ENCODE measurements around the gene LETMD1.

The LETMD1 gene

GRCh38 chr12:51081421-51081820, 33.3 kb downstream of the LETMD1 start:
- no peak for TF ChIP-seq CTCF (IDR thresholded peaks at IDR 0.05; ENCODE audit: control insufficient read depth, insufficient read depth, low read depth, low read length, missing control alignments)
- no peak for DNase-seq (ENCODE audit: low read depth)
- H3K4me3 ChIP-seq (ENCODE audit: control insufficient read depth, low read depth, low read length) = no peak overlapping the region; the same call in 1 of the 2 replicates

- no peak for TF ChIP-seq CTCF (IDR thresholded peaks at IDR 0.05; ENCODE audit: control insufficient read depth, insufficient read depth, low read depth, low read length, missing control alignments)
- peak overlapping the region; percentile 89 for H3K4me3 ChIP-seq (ENCODE audit: control insufficient read depth, low read depth, low read length)
- no peak for DNase-seq (ENCODE audit: low read depth)
These were observed 34.5 kb downstream of the LETMD1 start for GRCh38 chr12:51082561-51083125.

GRCh38 chr12:51083126-51083833, 35.2 kb downstream of the LETMD1 start, which contains the start of gene CSRNP2:
Gene CSRNP2 (minus strand): TSS chr12:51083596. CDS start chr12:51076561, 7,035 bp downstream.
- TF ChIP-seq CTCF (IDR thresholded peaks at IDR 0.05; ENCODE audit: control insufficient read depth, insufficient read depth, low read depth, low read length, missing control alignments) = no peak
- peak; percentile 80 for DNase-seq (ENCODE audit: low read depth)
- peak within 1 kb of the TSS; percentile 89 for H3K4me3 ChIP-seq (ENCODE audit: control insufficient read depth, low read depth, low read length)

GRCh38 chr12:51085757-51086156, 37.6 kb downstream of the LETMD1 start:
- no peak for DNase-seq (ENCODE audit: low read depth)
- no peak overlapping the region for H3K4me3 ChIP-seq (ENCODE audit: control insufficient read depth, low read depth, low read length)
- TF ChIP-seq CTCF (IDR thresholded peaks at IDR 0.05; ENCODE audit: control insufficient read depth, insufficient read depth, low read depth, low read length, missing control alignments) = no peak

GRCh38 chr12:51086933-51087332, 38.8 kb downstream of the LETMD1 start:
- TF ChIP-seq CTCF (IDR thresholded peaks at IDR 0.05; ENCODE audit: control insufficient read depth, insufficient read depth, low read depth, low read length, missing control alignments) = no peak
- no peak for DNase-seq (ENCODE audit: low read depth)

GRCh38 chr12:51087818-51088217, 39.7 kb downstream of the LETMD1 start:
- DNase-seq (ENCODE audit: low read depth) = no peak
- no peak overlapping the region for H3K4me3 ChIP-seq (ENCODE audit: control insufficient read depth, low read depth, low read length)
- no peak for TF ChIP-seq CTCF (IDR thresholded peaks at IDR 0.05; ENCODE audit: control insufficient read depth, insufficient read depth, low read depth, low read length, missing control alignments)

More at GRCh38 chr12:51086933-51087332, 38.8 kb downstream of the LETMD1 start:
- H3K4me3 ChIP-seq (ENCODE audit: control insufficient read depth, low read depth, low read length) = no peak overlapping the region

Measured in AG09309 (cell line).